Thyroid gland (tissue), 4 donors: Measurements from ENCODE around the gene COL19A1.

ENCODE experiments used
- POLR2A ChIP-seq, 2 donors: fragments of 450-650 bp; IDR thresholded peaks; one replicate each; pipeline ENCODE4 v1.6.1; 2017; ENCODE audit warnings: antibody characterized with exemption in 2 of 2, mild to moderate bottlenecking in 2 of 2, moderate library complexity in 1 of 2
- TF ChIP-seq, protein P1 (sequence below), 6 experiments: fragments of 200-600 bp in 3 of 6; fragments of 450-650 bp in 3 of 6; sonication (generic) in 3 of 6; IDR thresholded peaks; one replicate each; pipeline ENCODE4 v1.5.1; 2016 to 2019; ENCODE audit warnings: antibody characterized with exemption in 6 of 6, mild to moderate bottlenecking in 2 of 6, inconsistent platforms in 1 of 6, moderate library complexity in 1 of 6

GRCh38 chr6:70107852-70108629, 241.7 kb downstream of the COL19A1 start:
- TF ChIP-seq, protein P1, sequence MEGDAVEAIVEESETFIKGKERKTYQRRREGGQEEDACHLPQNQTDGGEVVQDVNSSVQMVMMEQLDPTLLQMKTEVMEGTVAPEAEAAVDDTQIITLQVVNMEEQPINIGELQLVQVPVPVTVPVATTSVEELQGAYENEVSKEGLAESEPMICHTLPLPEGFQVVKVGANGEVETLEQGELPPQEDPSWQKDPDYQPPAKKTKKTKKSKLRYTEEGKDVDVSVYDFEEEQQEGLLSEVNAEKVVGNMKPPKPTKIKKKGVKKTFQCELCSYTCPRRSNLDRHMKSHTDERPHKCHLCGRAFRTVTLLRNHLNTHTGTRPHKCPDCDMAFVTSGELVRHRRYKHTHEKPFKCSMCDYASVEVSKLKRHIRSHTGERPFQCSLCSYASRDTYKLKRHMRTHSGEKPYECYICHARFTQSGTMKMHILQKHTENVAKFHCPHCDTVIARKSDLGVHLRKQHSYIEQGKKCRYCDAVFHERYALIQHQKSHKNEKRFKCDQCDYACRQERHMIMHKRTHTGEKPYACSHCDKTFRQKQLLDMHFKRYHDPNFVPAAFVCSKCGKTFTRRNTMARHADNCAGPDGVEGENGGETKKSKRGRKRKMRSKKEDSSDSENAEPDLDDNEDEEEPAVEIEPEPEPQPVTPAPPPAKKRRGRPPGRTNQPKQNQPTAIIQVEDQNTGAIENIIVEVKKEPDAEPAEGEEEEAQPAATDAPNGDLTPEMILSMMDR (IDR thresholded peaks at IDR 0.05), result peak; percentile 11 to 65 (median 43)
- TF ChIP-seq POLR2A (IDR thresholded peaks at IDR 0.05), result no peak
